ENCODE results near the gene TAS2R30. TPM values are rescaled to one million over a fixed set of nuclear protein-coding genes. Genes with fewer than 3 reads are reported as not detected.
A peak's percentile ranks its signal among the peaks of the same experiment; 100 is the strongest.
"Not testable (repeated sequence)": the region's sequence is repeated elsewhere in the genome, so short reads cannot be mapped to it uniquely, and the experiment has no call there.

TAS2R30 gene
- total RNA-seq, 2 experiments from 2014 or later, result 0.87 to 1.4 TPM

GRCh38 chr12:11130382-11130781 lies 4.1 kb downstream of the TAS2R30 start:
- Mint-ChIP-seq H3K36me3 (ENCODE audit: low read depth) (peaks cover 41% of the 10 kb centered on the region), H3K4me3 (no peak overlapping the region), H3K4me1 (peaks cover 19% of the 10 kb centered on the region), H3K27me3 (no peaks in the 10 kb centered on the region), H3K27ac (no peak overlapping the region), H3K9me3 (ENCODE audit: low read depth) (peaks cover 1% of the 10 kb centered on the region)
- CTCF ChIA-PET, result no interaction called here
- ATAC-seq, result no peak
- DNase-seq, result no peak
- intact Hi-C loops (cut with DNase I, micrococcal nuclease), result no loop called here
- POLR2A ChIA-PET, result no interaction called here

DNA sequence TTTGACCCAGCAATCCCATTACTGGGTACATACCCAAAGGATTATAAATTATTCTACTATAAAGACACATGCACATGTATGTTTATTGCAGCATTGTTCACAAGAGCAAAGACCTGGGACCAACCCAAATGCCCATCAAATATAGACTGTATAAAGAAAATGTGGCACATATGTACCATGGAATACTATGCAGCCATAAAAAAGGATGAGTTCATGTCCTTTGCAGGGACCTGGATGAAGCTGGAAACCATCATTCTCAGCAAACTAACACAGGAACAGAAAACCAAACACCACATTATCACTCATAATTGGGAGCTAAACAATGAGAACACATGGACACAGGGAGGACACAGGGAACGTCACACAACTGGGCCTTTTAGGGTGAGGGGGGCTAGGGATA lies 20.3 kb downstream of the TAS2R30 start:
- Mint-ChIP-seq H3K9me3 (ENCODE audit: low read depth) (peaks cover 47% of the 10 kb centered on the region), H3K36me3 (ENCODE audit: low read depth) (peaks cover 87% of the 10 kb centered on the region), H3K4me1 (peaks cover 49% of the 10 kb centered on the region)
- CTCF ChIA-PET, result interaction anchor here (0.6 kb wide), 1 partner anchor 30 kb away, joined by 3 read pairs; no protein-coding TSS in a partner anchor
- POLR2A ChIA-PET; H3K4me3 Mint-ChIP-seq; ATAC-seq; H3K27ac Mint-ChIP-seq; DNase-seq; H3K27me3 Mint-ChIP-seq; intact Hi-C loops (cut with DNase I, micrococcal nuclease): not testable (repeated sequence)

DNA sequence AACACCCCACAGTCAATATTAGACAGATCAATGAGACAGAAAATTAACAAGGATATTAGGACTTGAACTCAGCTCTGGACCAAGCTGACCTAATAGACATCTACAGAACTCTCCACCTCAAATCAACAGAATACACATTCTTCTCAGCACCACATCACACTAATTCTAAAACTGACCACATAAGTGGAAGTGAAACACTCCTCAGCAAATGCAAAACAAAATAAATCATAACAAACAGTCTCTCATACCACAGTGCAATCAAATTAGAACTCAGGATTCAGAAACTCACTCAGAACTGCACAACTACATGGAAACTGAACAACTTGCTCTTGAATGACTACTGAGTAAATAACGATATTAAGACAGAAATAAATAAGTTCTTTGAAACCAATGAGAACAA lies 23.2 kb downstream of the TAS2R30 start:
- CTCF ChIA-PET, result not testable (repeated sequence)

DNA sequence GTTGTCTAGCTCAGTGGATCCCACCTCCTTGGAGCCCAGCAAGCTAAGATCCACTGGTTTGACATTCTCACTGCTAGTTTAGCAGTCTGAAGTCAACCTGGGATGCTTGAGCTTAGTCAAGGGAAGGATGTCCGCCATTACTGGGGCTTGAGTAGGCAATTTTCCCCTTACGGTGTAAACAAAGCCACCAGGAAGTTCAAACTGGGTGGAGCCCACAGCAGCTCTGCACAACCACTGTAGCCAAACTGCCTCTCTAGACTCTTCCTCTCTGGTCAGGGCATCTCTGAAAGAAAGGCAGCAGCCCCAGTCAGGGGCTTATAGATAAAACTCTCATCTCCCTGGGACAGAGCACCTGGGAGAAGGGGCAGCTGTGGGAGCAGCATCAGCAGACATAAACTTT lies 25.6 kb downstream of the TAS2R30 start:
- no peaks in the 10 kb centered on the region for H3K27me3 Mint-ChIP-seq
- no peak for ATAC-seq

More for the DNA sequence above, 23.2 kb downstream of the TAS2R30 start:
- POLR2A ChIA-PET; H3K27me3 Mint-ChIP-seq; intact Hi-C loops (cut with DNase I, micrococcal nuclease); DNase-seq; H3K4me3 Mint-ChIP-seq; H3K27ac Mint-ChIP-seq; ATAC-seq: not testable (repeated sequence)
- peaks cover 92% of the 10 kb centered on the region for H3K36me3 Mint-ChIP-seq (ENCODE audit: low read depth)
- H3K9me3 Mint-ChIP-seq (ENCODE audit: low read depth), result peaks cover 46% of the 10 kb centered on the region
- peaks cover 46% of the 10 kb centered on the region for H3K4me1 Mint-ChIP-seq

DNA sequence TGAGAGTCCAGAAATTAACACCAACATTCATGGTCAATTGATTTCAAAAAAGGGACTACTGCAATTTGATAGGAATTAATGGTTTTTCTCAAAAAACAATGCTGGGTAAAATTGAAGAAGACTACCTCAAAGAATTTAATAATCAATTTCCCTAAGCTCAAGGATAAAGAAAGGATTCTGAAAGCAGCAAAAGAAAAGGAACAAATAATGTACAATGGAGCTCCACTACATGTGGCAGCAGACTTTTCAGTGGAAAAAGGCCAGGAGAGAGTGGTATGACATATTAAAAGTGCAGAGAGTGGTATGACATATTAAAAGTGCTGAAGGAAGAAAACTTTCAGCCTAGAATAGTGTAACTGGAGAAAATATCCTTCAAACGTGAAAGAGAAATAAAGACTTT lies 26.7 kb downstream of the TAS2R30 start:
- peaks cover 39% of the 10 kb centered on the region for H3K9me3 Mint-ChIP-seq (ENCODE audit: low read depth)
- DNase-seq (no peak), ATAC-seq (no peak)
- CTCF ChIA-PET, result no interaction called here
- intact Hi-C loops (cut with DNase I, micrococcal nuclease), result no loop called here
- peaks cover 83% of the 10 kb centered on the region for H3K36me3 Mint-ChIP-seq (ENCODE audit: low read depth)
- H3K4me3 Mint-ChIP-seq, result no peak overlapping the region
- no peaks in the 10 kb centered on the region for H3K27me3 Mint-ChIP-seq
- POLR2A ChIA-PET, result no interaction called here
- no peak overlapping the region for H3K27ac Mint-ChIP-seq
- H3K4me1 Mint-ChIP-seq, result peaks cover 37% of the 10 kb centered on the region

More for the DNA sequence above, 25.6 kb downstream of the TAS2R30 start:
- intact Hi-C loops (cut with DNase I, micrococcal nuclease), result no loop called here
- Mint-ChIP-seq H3K27ac (no peak overlapping the region), H3K4me1 (peaks cover 39% of the 10 kb centered on the region), H3K4me3 (no peak overlapping the region), H3K36me3 (ENCODE audit: low read depth) (peaks cover 85% of the 10 kb centered on the region), H3K9me3 (ENCODE audit: low read depth) (peaks cover 42% of the 10 kb centered on the region)
- ChIA-PET CTCF (no interaction called here), POLR2A (no interaction called here)
- no peak for DNase-seq

- Mint-ChIP-seq H3K4me3 (no peak overlapping the region), H3K27me3 (no peaks in the 10 kb centered on the region), H3K9me3 (ENCODE audit: low read depth) (peaks cover 26% of the 10 kb centered on the region), H3K4me1 (peaks cover 30% of the 10 kb centered on the region), H3K27ac (no peak overlapping the region), H3K36me3 (ENCODE audit: low read depth) (peaks cover 78% of the 10 kb centered on the region)
- POLR2A ChIA-PET, result no interaction called here
- ATAC-seq (no peak), DNase-seq (no peak)
- intact Hi-C loops (cut with DNase I, micrococcal nuclease), result no loop called here
- CTCF ChIA-PET, result no interaction called here
Measured at GRCh38 chr12:11106288-11106687, 28.2 kb downstream of the TAS2R30 start.

DNA sequence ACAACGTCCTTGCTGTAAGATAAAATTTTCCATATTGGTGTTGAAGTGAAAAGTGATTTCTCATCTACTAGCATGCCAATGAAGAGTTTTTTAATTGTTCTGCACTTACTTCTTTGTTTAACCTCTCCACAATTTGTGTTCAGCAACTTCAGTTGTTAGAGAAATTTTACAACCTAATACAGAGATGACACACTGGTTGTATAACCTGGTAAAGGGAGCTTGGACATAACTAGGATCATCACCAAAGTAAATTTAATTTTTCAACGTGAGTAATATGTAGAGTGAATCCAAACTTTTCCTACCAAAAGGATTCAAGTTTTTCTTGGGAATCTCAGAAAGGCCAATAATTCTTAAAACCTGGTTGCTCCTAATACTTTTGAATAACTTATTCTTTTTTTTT lies 28.9 kb downstream of the TAS2R30 start:
- Mint-ChIP-seq H3K27ac (no peak overlapping the region), H3K9me3 (ENCODE audit: low read depth) (peaks cover 21% of the 10 kb centered on the region), H3K4me1 (peaks cover 23% of the 10 kb centered on the region), H3K36me3 (ENCODE audit: low read depth) (peaks cover 74% of the 10 kb centered on the region), H3K27me3 (no peaks in the 10 kb centered on the region), H3K4me3 (no peak overlapping the region)
- ChIA-PET POLR2A (no interaction called here), CTCF (no interaction called here)
- DNase-seq (no peak), ATAC-seq (no peak)
- intact Hi-C loops (cut with DNase I, micrococcal nuclease), result no loop called here

DNA sequence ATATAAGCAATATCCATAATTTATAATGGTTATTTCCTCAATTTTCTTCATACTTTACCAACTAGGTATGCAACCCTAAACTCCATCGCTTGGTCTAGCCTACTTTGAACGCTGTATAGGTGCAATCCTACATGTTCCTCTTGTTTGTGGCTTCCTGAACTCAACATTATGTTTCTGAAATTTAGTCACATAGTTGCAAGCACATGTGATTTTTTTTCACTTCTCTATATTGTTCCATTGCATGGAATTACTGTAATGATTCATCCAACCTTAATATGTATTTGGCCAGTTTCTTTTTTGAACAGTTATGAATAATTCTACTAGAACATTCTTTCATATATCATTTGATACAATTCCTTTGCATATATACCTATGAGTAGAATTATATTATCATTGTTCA lies 39.5 kb downstream of the TAS2R30 start:
- DNase-seq; H3K27me3 Mint-ChIP-seq; H3K4me3 Mint-ChIP-seq; H3K27ac Mint-ChIP-seq; CTCF ChIA-PET; H3K9me3 Mint-ChIP-seq (ENCODE audit: low read depth); POLR2A ChIA-PET; intact Hi-C loops (cut with DNase I, micrococcal nuclease): not testable (repeated sequence)
- Mint-ChIP-seq H3K4me1 (peaks cover 14% of the 10 kb centered on the region), H3K36me3 (ENCODE audit: low read depth) (peaks cover 38% of the 10 kb centered on the region)
- peak; percentile 84 for ATAC-seq

DNA sequence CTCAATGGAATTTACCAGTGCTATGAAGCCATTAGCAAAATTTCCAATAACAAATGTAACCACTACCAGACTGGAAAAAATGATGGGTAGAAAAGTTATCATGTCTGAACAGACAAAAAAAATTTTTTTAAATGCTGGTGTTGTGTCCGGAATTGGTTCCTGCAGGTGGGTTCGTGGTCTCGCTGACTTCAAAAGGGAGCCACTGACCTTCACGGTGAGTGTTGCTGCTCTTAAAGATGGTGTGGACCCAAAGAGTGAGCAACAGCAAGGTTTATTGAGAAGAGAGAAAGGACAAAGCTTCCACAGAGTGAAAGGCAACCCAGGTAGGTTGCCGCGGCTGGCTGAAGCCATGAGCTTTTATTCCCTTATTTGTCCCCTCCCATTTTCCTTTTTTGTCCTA lies 42.3 kb downstream of the TAS2R30 start, which contains the start of gene TAS2R43:
TAS2R43 (minus strand) TSS at position 186 of the 400 bp plus-strand sequence; CDS start at position 102, 84 bp downstream.
- ATAC-seq (no peak), DNase-seq (no peak)
- ChIA-PET CTCF (no interaction called here), POLR2A (no interaction called here)
- intact Hi-C loops (cut with DNase I, micrococcal nuclease), result no loop called here
- H3K36me3 Mint-ChIP-seq (ENCODE audit: low read depth), result peaks cover 39% of the 10 kb centered on the region
- no peak within 1 kb of the TSS for H3K4me3 Mint-ChIP-seq
- H3K9me3 Mint-ChIP-seq (ENCODE audit: low read depth), result peaks cover 4% of the 10 kb centered on the region
- H3K4me1 Mint-ChIP-seq, result peaks cover 12% of the 10 kb centered on the region
- no peak within 1 kb of the TSS for H3K27ac Mint-ChIP-seq
- no peaks in the 10 kb centered on the region for H3K27me3 Mint-ChIP-seq

- ChIA-PET POLR2A (no interaction called here), CTCF (no interaction called here)
- DNase-seq, result no peak
- H3K27me3 Mint-ChIP-seq, result no peaks in the 10 kb centered on the region
- intact Hi-C loops (cut with DNase I, micrococcal nuclease), result loop anchor here in 1 of 2 experiments (10.0 kb wide), 1 partner anchor 784 kb away; the partner anchor contains the start of gene KLRD1
- H3K4me3 Mint-ChIP-seq, result no peak overlapping the region
- peaks cover 37% of the 10 kb centered on the region for H3K36me3 Mint-ChIP-seq (ENCODE audit: low read depth)
- H3K9me3 Mint-ChIP-seq (ENCODE audit: low read depth), result peaks cover 3% of the 10 kb centered on the region
- peaks cover 15% of the 10 kb centered on the region for H3K4me1 Mint-ChIP-seq
- no peak for ATAC-seq
- H3K27ac Mint-ChIP-seq, result no peak overlapping the region
Measured at GRCh38 chr12:11089246-11089645, 45.2 kb downstream of the TAS2R30 start.

GRCh38 chr12:11085419-11085818 lies 49.0 kb downstream of the TAS2R30 start:
- intact Hi-C loops (cut with DNase I, micrococcal nuclease), result loop anchor here in 1 of 2 experiments (1.0 to 10.0 kb wide), 3 partner anchors 86 to 781 kb away; partner anchors contain the start of genes KLRD1 and SMIM10L1
- no peak overlapping the region for H3K4me3 Mint-ChIP-seq
- DNase-seq (peak; percentile 57), ATAC-seq (peak; percentile 90)
- ChIA-PET POLR2A (no interaction called here), CTCF (interaction anchor here (1.6 kb wide), 1 partner anchor 78 kb away, joined by 3 read pairs; no protein-coding TSS in a partner anchor)
- H3K36me3 Mint-ChIP-seq (ENCODE audit: low read depth), result peaks cover 36% of the 10 kb centered on the region
- H3K9me3 Mint-ChIP-seq (ENCODE audit: low read depth), result peaks cover 13% of the 10 kb centered on the region
- H3K27me3 Mint-ChIP-seq, result no peaks in the 10 kb centered on the region
- H3K4me1 Mint-ChIP-seq, result peaks cover 13% of the 10 kb centered on the region
- H3K27ac Mint-ChIP-seq, result peak overlapping the region; percentile 31

Measured in activated CD4-positive, alpha-beta T cell treated with anti-CD3 and anti-CD28 coated beads for 36 hours (primary cell).